Adrenal gland (tissue), 12 donors: ENCODE measurements around the gene SPINK1. TPM values are rescaled to one million over a fixed set of nuclear protein-coding genes. Genes with fewer than 3 reads are reported as not detected.

ENCODE experiments used
- DNase-seq, 7 donors: peaks; one replicate each; pipeline ENCODE4 v3.0.0-alpha.2; 2019 to 2020
- H3K27ac ChIP-seq, 5 donors: fragments of 200-600 bp; sonication (generic) in 4 of 5; 1 replicate in 3 of 5; 2 replicates in 2 of 5; pipeline versions ENCODE4 v1.5.1 to v1.8.0; 2016 to 2020; ENCODE audit warnings: mild to moderate bottlenecking in 1 of 5
- H3K27me3 ChIP-seq: fragments of 200-600 bp; 2 replicates; pipeline ENCODE4 v1.8.0; 2021
- H3K36me3 ChIP-seq, 2 donors: fragments of 200-600 bp; replicated peaks in 1 of 2; 1 replicate in 1 of 2; 2 replicates in 1 of 2; pipeline versions ENCODE4 v1.5.1 to v1.8.0; 2018 to 2022
- H3K4me1 ChIP-seq, 2 donors: fragments of 200-600 bp; replicated peaks in 1 of 2; 1 replicate in 1 of 2; 2 replicates in 1 of 2; pipeline versions ENCODE4 v1.5.1 to v1.8.0; 2018 to 2021
- H3K4me3 ChIP-seq, 4 donors: fragments of 200-600 bp; sonication (generic) in 3 of 4; one replicate each; pipeline ENCODE4 v1.5.1; 2016 to 2018
- H3K9me3 ChIP-seq, 3 donors: fragments of 200-600 bp; sonication (generic) in 1 of 3; replicated peaks in 1 of 3; 1 replicate in 2 of 3; 2 replicates in 1 of 3; pipeline versions ENCODE4 v1.5.1 to v1.8.0; 2016 to 2021
- POLR2A ChIP-seq, 2 donors: fragments of 450-650 bp; IDR thresholded peaks; one replicate each; pipeline ENCODE4 v1.6.1; 2017; ENCODE audit warnings: antibody characterized with exemption in 2 of 2, mild to moderate bottlenecking in 2 of 2, moderate library complexity in 1 of 2
- WGBS, 4 donors: extraction: QIAGEN DNeasy Blood & Tissue Kit in 2 of 4; methylation state at CpG; one replicate each; pipeline versions ENCODE4 v1.1.5 to v1.1.7; 2013 to 2017; 5-methylcytosine and 5-hydroxymethylcytosine counted together
- intact Hi-C, 2 donors: fragments of 100-400 bp; cut with DNase I; formaldehyde crosslinking; loops; one replicate each; pipeline versions ENCODE4 v1.14.1 to v1.15.0; 2022 to 2023
- polyA plus RNA-seq, 3 donors: library from polyadenylated mRNA; stranded (reverse); fragments of 200-250 nt in 2 of 3; fragments of 350-450 nt in 1 of 3; fragmentation: Illumina TruSeq in 1 of 3; extraction: RNeasy Lipid Tissue Mini Kit (QIAGEN cat#74804) in 1 of 3; gene quantifications; one replicate each; pipeline ENCODE4 v1.2.3, GENCODE V29; 2013 to 2014
- total RNA-seq, 9 donors: library from RNA; depleted of rRNA in 4 of 9; stranded (reverse); fragments of >200 nt in 4 of 9; fragments of 120-200 nt in 1 of 9; fragmentation: NEBNext Ultra II Directional in 1 of 9; extraction: Animal tissue kit (Norgen Biotek cat#: 25700) in 1 of 9; gene quantifications; one replicate each; pipeline versions ENCODE4 v1.1.0 to v1.2.4, GENCODE V29; 2013 to 2023
- TF ChIP-seq, protein P1 (sequence below), 6 experiments: fragments of 450-650 bp in 4 of 6; fragments of 200-600 bp in 2 of 6; sonication (generic) in 1 of 6; IDR thresholded peaks; 1 replicate in 5 of 6; 2 replicates in 1 of 6; pipeline versions ENCODE4 v1.5.1 to v1.8.0; 2016 to 2021; ENCODE audit warnings: antibody characterized with exemption in 6 of 6, mild to moderate bottlenecking in 2 of 6, moderate library complexity in 1 of 6
- donor health status: healthy with polysubstance abuse.
- donor health status: Bipolar disorder and iron deficiency.
- donor health status: DM: yes; HTN: yes; CAD: no.
- donor health status: DM: no; HTN: no; CAD: no.
- donor health status: DM: no; HTN: no; CAD: no.
- donor health status: DM: yes; HTN: yes; CAD: no.

SPINK1 gene
- total and polyA plus RNA-seq, 12 donors: 1.3 to 6.5 (median 4.3) TPM; not detected in 6

DNA sequence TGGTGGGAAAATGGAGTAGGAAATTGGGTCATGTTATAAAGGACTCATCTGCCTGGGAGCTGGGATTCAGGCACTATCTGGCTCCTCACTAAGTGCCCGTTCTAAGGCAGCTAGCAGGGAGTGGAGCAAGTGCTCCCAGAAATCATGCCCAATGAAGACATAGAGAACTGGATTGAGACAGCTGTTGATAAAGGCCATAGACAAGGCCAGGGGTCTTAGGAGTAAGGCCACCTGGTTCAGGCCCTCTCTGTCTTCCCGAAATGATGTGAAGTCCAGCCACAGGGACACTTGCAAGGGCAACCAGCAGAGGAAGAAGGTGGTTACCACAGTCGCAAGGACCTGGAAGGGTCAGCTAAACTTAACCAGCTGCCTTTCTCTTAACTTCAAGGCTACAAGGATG, 20.1 kb upstream of the SPINK1 start:
- DNase-seq: no peak
- 79 to 97% (median 93%) methylated on average over 3 of the region's 3 CpGs for WGBS, 4 donors
- Histone ChIP-seq H3K27ac (no peak overlapping the region), H3K4me3 (no peak overlapping the region), H3K4me1 (no peaks in the 10 kb centered on the region), H3K36me3 (no peaks in the 10 kb centered on the region), H3K27me3 (peaks cover 5% of the 10 kb centered on the region), H3K9me3 (no peaks in the 10 kb centered on the region)
- TF ChIP-seq, protein P1, sequence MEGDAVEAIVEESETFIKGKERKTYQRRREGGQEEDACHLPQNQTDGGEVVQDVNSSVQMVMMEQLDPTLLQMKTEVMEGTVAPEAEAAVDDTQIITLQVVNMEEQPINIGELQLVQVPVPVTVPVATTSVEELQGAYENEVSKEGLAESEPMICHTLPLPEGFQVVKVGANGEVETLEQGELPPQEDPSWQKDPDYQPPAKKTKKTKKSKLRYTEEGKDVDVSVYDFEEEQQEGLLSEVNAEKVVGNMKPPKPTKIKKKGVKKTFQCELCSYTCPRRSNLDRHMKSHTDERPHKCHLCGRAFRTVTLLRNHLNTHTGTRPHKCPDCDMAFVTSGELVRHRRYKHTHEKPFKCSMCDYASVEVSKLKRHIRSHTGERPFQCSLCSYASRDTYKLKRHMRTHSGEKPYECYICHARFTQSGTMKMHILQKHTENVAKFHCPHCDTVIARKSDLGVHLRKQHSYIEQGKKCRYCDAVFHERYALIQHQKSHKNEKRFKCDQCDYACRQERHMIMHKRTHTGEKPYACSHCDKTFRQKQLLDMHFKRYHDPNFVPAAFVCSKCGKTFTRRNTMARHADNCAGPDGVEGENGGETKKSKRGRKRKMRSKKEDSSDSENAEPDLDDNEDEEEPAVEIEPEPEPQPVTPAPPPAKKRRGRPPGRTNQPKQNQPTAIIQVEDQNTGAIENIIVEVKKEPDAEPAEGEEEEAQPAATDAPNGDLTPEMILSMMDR (IDR thresholded peaks at IDR 0.05): no peak
- TF ChIP-seq POLR2A (IDR thresholded peaks at IDR 0.05): no peak
- intact Hi-C loops: no loop called here

DNA sequence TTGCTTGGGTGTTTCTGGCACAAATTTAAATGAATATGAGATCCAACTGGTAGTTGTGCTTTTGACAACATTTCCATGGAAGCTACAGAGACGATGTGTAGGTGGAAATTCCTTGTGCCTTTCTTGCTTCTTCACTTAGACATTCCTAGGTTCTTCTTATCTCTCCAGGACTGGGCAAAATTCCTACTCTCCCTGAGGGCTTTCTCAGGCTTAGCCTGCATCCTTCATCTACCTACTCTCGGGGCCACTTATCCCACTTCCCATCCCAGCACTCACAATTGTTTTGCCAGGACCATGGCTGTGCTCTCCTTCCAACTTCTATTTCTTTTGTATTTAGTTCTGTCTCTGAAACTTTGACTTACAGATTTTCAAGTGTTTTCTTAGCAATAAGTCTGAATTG, 17.8 kb upstream of the SPINK1 start:
- TF ChIP-seq, protein P1 (IDR thresholded peaks at IDR 0.05): no peak
- TF ChIP-seq POLR2A (IDR thresholded peaks at IDR 0.05): no peak
- H3K9me3 ChIP-seq: no peaks in the 10 kb centered on the region
- intact Hi-C loops: no loop called here
- no peaks in the 10 kb centered on the region for H3K36me3 ChIP-seq
- no peak overlapping the region for H3K4me3 ChIP-seq
- peaks cover 5% of the 10 kb centered on the region for H3K27me3 ChIP-seq
- no peaks in the 10 kb centered on the region for H3K4me1 ChIP-seq
- 50 to 59% (median 57%) methylated on average over 2 of the region's 2 CpGs for WGBS, 4 donors
- DNase-seq: no peak
- H3K27ac ChIP-seq: no peak overlapping the region

DNA sequence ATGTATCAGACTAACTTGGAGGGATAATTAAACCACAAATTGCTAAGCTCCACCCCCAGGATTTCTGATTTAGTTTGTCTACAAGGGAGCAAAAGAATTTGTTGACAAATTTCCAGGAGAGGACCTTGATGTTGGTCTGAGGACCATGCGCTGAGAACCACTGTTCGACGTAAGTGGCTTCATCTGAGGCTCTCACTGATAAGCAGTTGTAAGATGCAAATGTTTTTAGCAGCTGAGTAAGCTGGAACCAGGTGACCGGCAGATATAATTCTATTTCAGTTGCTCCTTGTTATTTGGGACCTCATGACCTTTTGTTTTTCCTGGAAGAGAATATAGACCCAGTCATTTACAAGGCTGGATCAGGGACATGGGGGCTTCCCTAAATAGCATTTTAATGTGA, 14.1 kb upstream of the SPINK1 start:
- no peak overlapping the region for H3K4me3 ChIP-seq
- H3K27me3 ChIP-seq: peaks cover 19% of the 10 kb centered on the region
- H3K27ac ChIP-seq: no peak overlapping the region
- no peaks in the 10 kb centered on the region for H3K9me3 ChIP-seq
- 87 to 91% (median 89%) methylated on average over 4 of the region's 4 CpGs for WGBS, 4 donors
- TF ChIP-seq, protein P1 (IDR thresholded peaks at IDR 0.05): no peak
- no peak for TF ChIP-seq POLR2A (IDR thresholded peaks at IDR 0.05)
- no peak for DNase-seq
- no peaks in the 10 kb centered on the region for H3K36me3 ChIP-seq
- H3K4me1 ChIP-seq: no peaks in the 10 kb centered on the region
- intact Hi-C loops: no loop called here

DNA sequence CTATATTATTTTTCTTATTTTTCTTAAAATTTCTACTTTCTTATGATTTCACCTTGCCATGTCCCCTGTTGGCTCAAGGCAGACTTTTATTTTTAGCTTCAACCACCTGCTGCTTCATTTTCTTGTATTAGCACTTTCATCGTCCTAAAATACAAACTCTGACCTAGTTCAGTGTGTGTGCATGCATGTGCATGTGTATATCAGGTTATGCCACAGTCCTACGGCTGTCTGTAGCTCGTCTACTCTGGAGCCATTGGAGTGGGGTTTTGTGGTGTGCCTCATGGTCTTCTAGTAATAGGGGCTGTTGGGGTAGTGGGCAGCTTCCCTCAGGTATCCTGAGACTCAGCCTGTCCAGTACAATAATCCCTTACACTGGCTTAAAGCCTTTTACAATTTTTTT, 13.4 kb upstream of the SPINK1 start:
- intact Hi-C loops: no loop called here
- H3K27me3 ChIP-seq: peaks cover 19% of the 10 kb centered on the region
- 49 to 75% (median 66%) methylated on average over 3 of the region's 3 CpGs for WGBS, 4 donors
- DNase-seq: no peak
- H3K9me3 ChIP-seq: no peaks in the 10 kb centered on the region
- no peaks in the 10 kb centered on the region for H3K4me1 ChIP-seq
- H3K36me3 ChIP-seq: no peaks in the 10 kb centered on the region
- no peak overlapping the region for H3K4me3 ChIP-seq
- no peak overlapping the region for H3K27ac ChIP-seq
- TF ChIP-seq, protein P1 (IDR thresholded peaks at IDR 0.05): no peak
